SK-N-MC (cell line): ENCODE measurements around the gene GALR2.

ENCODE experiments used
- EZH2 ChIP-seq: fragments of 200-600 bp; sonication (generic); IDR thresholded peaks from one replicate; pipeline ENCODE4 v1.6.1; 2017; ENCODE audit warnings: antibody characterized with exemption
- FOXP2 ChIP-seq: optimal IDR thresholded peaks from 2 replicates; pipeline ENCODE3; 2011; ENCODE audit warnings: mild to moderate bottlenecking, moderate library complexity; ENCODE audit not compliant: insufficient read depth; ENCODE audit errors: extremely low read length, control extremely low read depth
- POLR2AphosphoS5 ChIP-seq: IDR thresholded peaks from 2 replicates; pipeline ENCODE4 v1.6.1; 2012; ENCODE audit warnings: mild to moderate bottlenecking, low read depth, low read length, borderline replicate concordance

- TF ChIP-seq EZH2 (no peak), POLR2AphosphoS5 (no peak), FOXP2 (no peak)
Observed at GRCh38 chr17:76102944-76103273, 28.3 kb downstream of the GALR2 start.
